Activated T-helper 17 cell treated with anti-CD3 and anti-CD28 coated beads, Interleukin-2, amount 50 U/mL, for 72 hours (primary cell): ENCODE measurements around the gene KPNA3. TPM values are rescaled to one million over a fixed set of nuclear protein-coding genes. Genes with fewer than 3 reads are reported as not detected.

Experiments used
- ATAC-seq: fragments of 150-1000 bp; cut with Tn5 transposase; replicated peaks from 2 replicates; pipeline ENCODE4 v1.10.0; 2021; ENCODE audit warnings: mild to moderate bottlenecking, moderate library complexity
- H3K27ac Mint-ChIP-seq: one replicate; pipeline ENCODE4 v1.8.0; 2022; ENCODE audit warnings: mixed read lengths
- H3K27me3 Mint-ChIP-seq: one replicate; pipeline ENCODE4 v1.8.0; 2022; ENCODE audit warnings: mixed read lengths
- H3K36me3 Mint-ChIP-seq: one replicate; pipeline ENCODE4 v1.8.0; 2022; ENCODE audit warnings: low read depth, mild to moderate bottlenecking, mixed read lengths
- H3K4me1 Mint-ChIP-seq: one replicate; pipeline ENCODE4 v1.8.0; 2022; ENCODE audit warnings: mixed read lengths
- H3K4me3 Mint-ChIP-seq: one replicate; pipeline ENCODE4 v1.8.0; 2022; ENCODE audit warnings: mild to moderate bottlenecking, mixed read lengths
- H3K9me3 Mint-ChIP-seq: one replicate; pipeline ENCODE4 v1.8.0; 2022; ENCODE audit warnings: mixed read lengths
- total RNA-seq, 2 donors: library from RNA; stranded (reverse); gene quantifications; one replicate each; pipeline ENCODE4 v1.2.3, GENCODE V29; 2022

Gene KPNA3
- 10 to 100 TPM; 20.3 to 49.5 TPM for total RNA-seq

GRCh38 chr13:49792550-49793324 is at the start of gene KPNA3:
Gene KPNA3, minus strand, starts transcription at chr13:49792682. Its CDS starts 176 bp downstream, at chr13:49792506.
- Mint-ChIP-seq H3K36me3 (peaks cover 22% of the 10 kb centered on the region), H3K9me3 (no peaks in the 10 kb centered on the region), H3K4me1 (peaks cover 22% of the 10 kb centered on the region), H3K27me3 (peaks cover 3% of the 10 kb centered on the region), H3K27ac (peak within 1 kb of the TSS; percentile 88), H3K4me3 (peak within 1 kb of the TSS; percentile 92)
- ATAC-seq: peak; percentile 96

GRCh38 chr13:49841964-49842363 is 49.5 kb upstream of the KPNA3 start:
- Mint-ChIP-seq H3K4me3 (no peak overlapping the region), H3K9me3 (no peaks in the 10 kb centered on the region), H3K27me3 (no peaks in the 10 kb centered on the region), H3K36me3 (no peaks in the 10 kb centered on the region), H3K4me1 (no peaks in the 10 kb centered on the region), H3K27ac (no peak overlapping the region)
- ATAC-seq: no peak

GRCh38 chr13:49840675-49841074 is 48.2 kb upstream of the KPNA3 start:
- Mint-ChIP-seq H3K9me3 (no peaks in the 10 kb centered on the region), H3K27ac (no peak overlapping the region), H3K4me3 (no peak overlapping the region), H3K4me1 (no peaks in the 10 kb centered on the region), H3K27me3 (no peaks in the 10 kb centered on the region), H3K36me3 (no peaks in the 10 kb centered on the region)
- no peak for ATAC-seq

- Mint-ChIP-seq H3K36me3 (no peaks in the 10 kb centered on the region), H3K4me3 (no peak overlapping the region), H3K4me1 (no peaks in the 10 kb centered on the region), H3K9me3 (no peaks in the 10 kb centered on the region), H3K27ac (no peak overlapping the region), H3K27me3 (no peaks in the 10 kb centered on the region)
- ATAC-seq: no peak
These were observed 47.8 kb upstream of the KPNA3 start for GRCh38 chr13:49840266-49840665.

GRCh38 chr13:49838989-49839388 is 46.5 kb upstream of the KPNA3 start:
- no peak overlapping the region for H3K27ac Mint-ChIP-seq
- ATAC-seq: no peak
- H3K27me3 Mint-ChIP-seq: no peaks in the 10 kb centered on the region
- H3K36me3 Mint-ChIP-seq: no peaks in the 10 kb centered on the region
- H3K4me3 Mint-ChIP-seq: no peak overlapping the region
- no peaks in the 10 kb centered on the region for H3K4me1 Mint-ChIP-seq
- no peaks in the 10 kb centered on the region for H3K9me3 Mint-ChIP-seq

GRCh38 chr13:49836516-49836915 is 44.0 kb upstream of the KPNA3 start:
- H3K27ac Mint-ChIP-seq: no peak overlapping the region
- H3K36me3 Mint-ChIP-seq: no peaks in the 10 kb centered on the region
- peaks cover 5% of the 10 kb centered on the region for H3K27me3 Mint-ChIP-seq

GRCh38 chr13:49833402-49833801 is 40.9 kb upstream of the KPNA3 start:
- H3K4me1 Mint-ChIP-seq: no peaks in the 10 kb centered on the region
- no peak for ATAC-seq
- H3K27me3 Mint-ChIP-seq: peaks cover 5% of the 10 kb centered on the region
- no peaks in the 10 kb centered on the region for H3K36me3 Mint-ChIP-seq
- H3K4me3 Mint-ChIP-seq: no peak overlapping the region
- peaks cover 6% of the 10 kb centered on the region for H3K9me3 Mint-ChIP-seq
- no peak overlapping the region for H3K27ac Mint-ChIP-seq

More at GRCh38 chr13:49836516-49836915, 44.0 kb upstream of the KPNA3 start:
- Mint-ChIP-seq H3K4me3 (no peak overlapping the region), H3K9me3 (no peaks in the 10 kb centered on the region), H3K4me1 (no peaks in the 10 kb centered on the region)
- ATAC-seq: no peak

- Mint-ChIP-seq H3K27ac (no peak overlapping the region), H3K27me3 (peaks cover 5% of the 10 kb centered on the region), H3K36me3 (no peaks in the 10 kb centered on the region), H3K4me3 (no peak overlapping the region), H3K9me3 (peaks cover 6% of the 10 kb centered on the region), H3K4me1 (no peaks in the 10 kb centered on the region)
- no peak for ATAC-seq
These were observed 39.0 kb upstream of the KPNA3 start for GRCh38 chr13:49831455-49831854.

- no peak overlapping the region for H3K4me3 Mint-ChIP-seq
- no peaks in the 10 kb centered on the region for H3K4me1 Mint-ChIP-seq
- ATAC-seq: no peak
- no peaks in the 10 kb centered on the region for H3K36me3 Mint-ChIP-seq
- H3K27me3 Mint-ChIP-seq: peaks cover 8% of the 10 kb centered on the region
- H3K9me3 Mint-ChIP-seq: peaks cover 6% of the 10 kb centered on the region
- H3K27ac Mint-ChIP-seq: no peak overlapping the region
These were observed 38.2 kb upstream of the KPNA3 start for GRCh38 chr13:49830721-49831120.

GRCh38 chr13:49829715-49830114 is 37.2 kb upstream of the KPNA3 start:
- Mint-ChIP-seq H3K36me3 (no peaks in the 10 kb centered on the region), H3K4me3 (no peak overlapping the region), H3K27me3 (peaks cover 11% of the 10 kb centered on the region), H3K27ac (no peak overlapping the region), H3K4me1 (no peaks in the 10 kb centered on the region), H3K9me3 (peaks cover 6% of the 10 kb centered on the region)
- no peak for ATAC-seq

GRCh38 chr13:49828453-49828852 is 36.0 kb upstream of the KPNA3 start:
- Mint-ChIP-seq H3K4me1 (no peaks in the 10 kb centered on the region), H3K9me3 (peaks cover 6% of the 10 kb centered on the region)
- no peak for ATAC-seq

GRCh38 chr13:49827891-49828290 is 35.4 kb upstream of the KPNA3 start:
- Mint-ChIP-seq H3K36me3 (no peaks in the 10 kb centered on the region), H3K27me3 (peaks cover 18% of the 10 kb centered on the region), H3K4me1 (no peaks in the 10 kb centered on the region), H3K9me3 (peaks cover 6% of the 10 kb centered on the region), H3K27ac (no peak overlapping the region), H3K4me3 (no peak overlapping the region)
- ATAC-seq: no peak

More at GRCh38 chr13:49828453-49828852, 36.0 kb upstream of the KPNA3 start:
- H3K27me3 Mint-ChIP-seq: peaks cover 19% of the 10 kb centered on the region
- H3K27ac Mint-ChIP-seq: no peak overlapping the region
- H3K4me3 Mint-ChIP-seq: no peak overlapping the region
- no peaks in the 10 kb centered on the region for H3K36me3 Mint-ChIP-seq

- Mint-ChIP-seq H3K4me3 (no peak overlapping the region), H3K9me3 (peaks cover 6% of the 10 kb centered on the region), H3K36me3 (no peaks in the 10 kb centered on the region), H3K27ac (no peak overlapping the region), H3K4me1 (no peaks in the 10 kb centered on the region), H3K27me3 (peaks cover 14% of the 10 kb centered on the region)
- no peak for ATAC-seq
These were observed 34.9 kb upstream of the KPNA3 start for GRCh38 chr13:49827336-49827735.

- no peaks in the 10 kb centered on the region for H3K36me3 Mint-ChIP-seq
- H3K4me3 Mint-ChIP-seq: no peak overlapping the region
- no peaks in the 10 kb centered on the region for H3K4me1 Mint-ChIP-seq
- ATAC-seq: no peak
- no peaks in the 10 kb centered on the region for H3K9me3 Mint-ChIP-seq
- H3K27me3 Mint-ChIP-seq: peaks cover 18% of the 10 kb centered on the region
- no peak overlapping the region for H3K27ac Mint-ChIP-seq
These were observed 28.9 kb upstream of the KPNA3 start for GRCh38 chr13:49821216-49822009.
